HG03442 (cell line): ENCODE results near the gene PPARG.
"Not testable (repeated sequence)": the region's sequence is repeated elsewhere in the genome, so short reads cannot be mapped to it uniquely, and the experiment has no call there.

Source experiments
- ATAC-seq: cut with Tn5 transposase; IDR thresholded peaks from one replicate; pipeline ENCODE4 v1.9.1; 2021; ENCODE audit warnings: mild to moderate bottlenecking, moderate library complexity; ENCODE audit not compliant: unreplicated experiment

Gene PPARG

DNA sequence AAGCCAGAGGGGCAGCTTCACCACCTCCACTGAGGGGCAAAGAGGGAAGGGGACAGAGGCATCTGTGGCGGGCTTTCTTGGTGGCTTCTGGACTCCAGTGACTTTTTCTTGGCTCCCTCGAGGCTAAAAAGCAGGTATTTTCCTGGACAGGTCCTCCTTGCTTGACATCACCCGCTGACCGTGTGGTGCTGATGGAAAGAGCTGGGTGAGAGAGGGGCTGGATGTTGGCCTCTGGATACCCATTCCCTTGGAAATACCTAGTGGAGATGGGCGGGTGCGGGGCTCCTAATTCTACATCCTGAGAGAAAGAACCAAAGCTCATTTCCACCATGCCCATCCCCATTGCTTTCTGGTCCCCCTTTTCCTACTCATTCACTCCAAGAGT is 148.3 kb downstream of the PPARG start:
- no peak for ATAC-seq

DNA sequence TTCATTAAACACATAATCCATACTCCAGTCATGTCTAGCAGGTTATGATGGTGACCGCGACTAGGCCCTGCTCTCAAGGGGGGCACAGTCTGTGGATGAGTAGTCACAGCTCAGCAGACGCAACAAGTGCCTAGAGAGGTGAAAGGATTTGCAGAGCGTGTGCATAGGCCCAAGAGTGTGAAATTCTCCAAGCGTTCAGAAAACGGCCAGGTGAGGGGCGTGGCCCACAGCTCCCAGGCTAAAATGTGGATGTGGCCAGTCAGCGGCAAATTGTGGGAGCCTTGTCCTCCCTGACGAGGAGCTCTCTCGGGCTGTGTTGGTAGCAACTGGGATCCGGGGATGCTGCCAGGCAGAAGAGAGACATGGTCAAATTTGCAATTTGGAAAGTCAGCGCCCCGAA is 149.0 kb downstream of the PPARG start:
- no peak for ATAC-seq

DNA sequence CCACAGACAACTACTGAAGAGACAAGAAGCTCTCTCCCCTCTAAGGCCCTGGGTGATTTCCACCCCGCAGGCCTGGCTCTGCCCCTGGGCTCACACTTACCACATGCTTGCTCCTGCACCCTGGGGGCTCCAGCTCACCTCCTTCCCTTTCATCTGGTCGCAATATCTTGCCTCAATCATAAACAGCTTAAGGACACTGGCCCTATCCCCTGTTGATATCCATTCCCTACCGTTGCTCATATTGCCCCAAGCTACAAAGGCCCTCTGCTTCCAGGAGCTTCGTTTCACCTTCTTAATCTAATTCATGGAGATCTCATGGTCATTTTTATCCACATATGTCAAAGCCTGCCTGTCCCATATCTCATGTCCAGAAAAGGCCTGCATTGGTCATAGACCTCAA is 149.4 kb downstream of the PPARG start:
- ATAC-seq, result no peak

DNA sequence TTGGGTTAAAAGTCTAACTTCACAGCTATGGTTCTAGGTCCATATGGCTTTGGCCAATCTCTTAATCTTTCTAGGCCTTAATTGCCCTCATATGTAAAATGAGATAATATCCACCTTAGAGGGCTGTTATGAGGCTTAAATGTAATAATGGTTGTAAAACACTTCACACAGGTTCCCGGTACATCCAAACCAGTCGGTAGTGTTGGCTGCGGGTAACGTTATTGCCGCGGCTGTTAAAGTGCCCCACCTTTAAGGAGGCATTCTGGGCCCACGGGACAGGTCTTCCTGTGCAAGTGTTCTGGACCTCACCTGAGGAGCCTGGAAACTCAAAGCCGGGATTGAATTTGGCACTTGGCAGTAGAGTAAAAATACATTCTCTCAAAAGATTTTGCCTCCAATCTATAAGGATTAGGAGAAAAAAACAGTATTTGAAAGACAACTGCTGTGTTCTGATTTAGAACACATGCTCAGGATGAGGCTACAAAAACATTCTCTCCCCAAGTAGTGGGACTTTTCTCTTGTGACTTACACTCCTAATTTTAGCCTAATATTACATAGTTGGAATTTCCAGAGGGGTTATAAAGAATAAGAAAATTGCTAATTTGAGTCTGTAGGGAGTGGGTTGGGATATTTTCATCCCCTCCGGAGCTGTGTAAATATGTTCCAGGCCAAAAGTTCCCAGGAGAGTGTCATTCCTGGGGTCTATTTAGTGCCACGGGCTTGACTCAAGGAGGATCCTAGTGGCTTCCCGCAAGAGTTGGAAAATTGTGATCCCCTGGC is 150.5 kb downstream of the PPARG start:
- no peak for ATAC-seq

DNA sequence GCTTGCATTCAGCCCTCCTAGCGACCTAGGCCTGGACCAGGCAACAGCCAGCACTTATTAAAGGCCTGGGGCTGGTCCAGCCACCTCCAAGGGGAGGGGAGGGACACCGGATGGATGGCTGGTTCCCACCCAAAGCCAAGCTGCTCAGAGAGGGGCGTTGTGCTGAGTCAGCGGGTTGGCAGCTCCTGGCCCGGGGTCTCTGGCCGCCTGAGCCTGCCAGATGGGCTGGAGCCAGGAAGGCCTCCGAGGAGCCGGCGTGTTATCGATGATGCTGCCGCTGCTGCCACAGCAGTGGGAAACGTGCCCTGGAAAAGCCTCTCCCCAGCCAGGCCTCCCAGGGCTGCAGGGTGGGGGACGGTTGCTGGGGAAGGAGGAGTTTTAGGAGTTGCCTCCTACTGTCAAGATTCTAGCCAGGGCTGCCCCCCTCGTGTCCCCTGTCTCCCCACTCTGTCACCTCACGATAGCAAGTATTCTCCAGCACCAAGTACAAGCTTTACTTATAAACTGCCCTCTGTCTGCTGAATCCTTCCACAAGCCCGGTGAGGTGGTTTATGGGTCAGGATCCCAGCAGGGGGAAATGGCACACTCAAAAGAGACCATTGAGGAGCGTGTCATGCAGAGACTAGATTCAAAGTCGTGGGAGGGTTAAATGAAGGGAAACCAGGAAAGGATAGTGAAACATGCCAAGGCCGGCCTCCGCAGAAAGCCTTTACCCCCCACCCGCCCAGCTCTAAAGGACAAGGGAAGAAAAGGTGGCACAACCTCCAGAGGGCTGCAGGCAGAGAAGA is 152.3 kb downstream of the PPARG start:
- no peak for ATAC-seq

- ATAC-seq, result no peak
These were observed 154.0 kb downstream of the PPARG start for GRCh38 chr3:12442654-12443501.

DNA sequence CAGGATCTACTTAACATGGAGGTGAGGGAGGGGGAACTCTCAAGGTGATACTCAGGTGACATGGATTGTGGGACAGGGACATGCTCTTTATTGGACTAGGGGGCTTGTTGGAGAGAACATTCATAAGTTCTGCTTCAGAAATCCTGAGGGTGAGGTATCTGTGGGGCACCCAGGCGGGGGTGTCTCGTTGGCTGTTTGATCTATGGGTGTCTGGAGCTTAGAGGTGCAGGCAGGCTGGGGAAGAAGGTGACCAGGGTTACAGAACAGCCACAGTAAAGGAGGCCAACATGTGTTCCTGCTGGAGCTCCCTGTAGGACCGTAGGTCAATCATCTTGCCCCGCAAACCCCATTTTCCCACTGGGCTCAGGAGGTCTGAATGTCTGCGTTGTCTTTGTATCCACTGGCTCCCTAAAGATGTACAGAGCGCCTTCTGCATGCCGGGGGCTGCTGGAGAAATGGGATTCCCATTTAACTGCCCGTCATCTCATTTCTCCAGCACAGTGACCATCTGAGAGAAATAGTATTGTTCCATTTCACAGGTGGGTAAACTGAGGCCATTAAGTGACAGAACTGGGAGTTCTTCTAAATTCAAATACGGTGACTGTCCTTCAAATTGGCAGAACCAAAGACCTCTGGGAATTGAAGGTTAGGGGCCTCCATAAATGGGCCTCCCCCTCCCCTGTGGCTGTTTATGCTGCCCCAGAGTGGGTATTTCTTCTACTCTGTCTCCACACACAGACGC is 155.1 kb downstream of the PPARG start:
- ATAC-seq, result no peak

DNA sequence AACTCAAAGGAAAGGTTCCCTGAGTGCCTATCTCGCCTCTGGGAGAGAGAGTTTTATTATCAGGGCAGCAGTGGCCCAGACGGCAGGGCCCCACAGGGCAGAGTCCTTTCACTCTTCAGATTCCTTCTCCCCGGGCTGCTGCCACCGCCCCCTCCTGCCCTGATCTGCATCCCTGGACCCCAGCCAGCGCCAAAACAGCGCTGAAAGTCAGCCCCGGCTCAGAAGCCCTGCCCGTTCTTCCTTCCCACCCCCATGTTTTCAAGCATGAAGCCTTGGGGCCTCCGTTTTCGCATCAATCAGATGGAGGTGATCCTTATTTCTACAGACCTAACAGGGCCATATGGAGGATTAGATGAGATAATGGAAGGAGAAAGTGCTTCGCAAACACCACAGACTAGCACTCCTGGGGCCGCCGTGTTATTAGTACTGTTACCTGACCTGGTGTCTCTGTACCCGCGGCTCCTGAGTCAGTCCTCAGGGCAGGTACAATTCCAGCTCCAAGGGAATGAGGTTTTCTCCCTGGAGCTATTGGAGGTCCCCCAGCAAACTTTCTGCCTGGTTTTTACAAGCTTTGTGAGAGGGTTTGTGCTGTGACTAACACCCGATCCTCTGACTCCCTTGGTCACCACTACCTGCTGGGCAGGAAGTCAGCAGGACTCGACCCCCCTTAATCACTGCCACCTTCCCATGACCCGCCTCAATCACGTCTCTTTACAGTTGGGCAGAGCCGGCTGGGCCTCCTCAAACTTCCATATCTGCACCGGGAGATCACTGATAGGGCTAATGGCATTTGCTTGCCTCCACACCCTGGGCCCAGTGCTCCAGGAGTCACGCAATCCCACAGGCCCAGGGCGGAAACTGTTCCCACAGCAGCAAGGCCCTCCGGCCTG is 156.0 kb downstream of the PPARG start:
- no peak for ATAC-seq

GRCh38 chr3:12445523-12446240 is 156.8 kb downstream of the PPARG start:
- ATAC-seq, result no peak

DNA sequence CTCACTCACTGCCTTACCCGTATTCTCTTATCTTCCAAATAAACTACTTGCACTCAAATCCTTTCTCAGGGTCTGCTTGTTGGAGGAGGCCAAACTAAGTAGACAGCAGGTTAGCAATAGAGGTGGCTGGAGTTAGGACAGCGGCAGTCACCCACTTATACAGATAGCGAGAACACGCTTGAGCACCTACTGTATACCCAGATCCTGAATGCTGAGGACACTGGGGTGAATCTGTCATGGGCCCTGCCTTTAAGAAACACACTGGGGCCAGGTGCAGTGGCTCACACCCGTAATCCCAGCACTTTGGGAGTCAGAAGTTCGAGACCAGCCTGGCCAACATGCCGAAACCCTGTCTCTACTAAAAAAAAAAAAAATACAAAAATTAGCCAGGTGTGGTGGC is 157.4 kb downstream of the PPARG start:
- no peak for ATAC-seq

DNA sequence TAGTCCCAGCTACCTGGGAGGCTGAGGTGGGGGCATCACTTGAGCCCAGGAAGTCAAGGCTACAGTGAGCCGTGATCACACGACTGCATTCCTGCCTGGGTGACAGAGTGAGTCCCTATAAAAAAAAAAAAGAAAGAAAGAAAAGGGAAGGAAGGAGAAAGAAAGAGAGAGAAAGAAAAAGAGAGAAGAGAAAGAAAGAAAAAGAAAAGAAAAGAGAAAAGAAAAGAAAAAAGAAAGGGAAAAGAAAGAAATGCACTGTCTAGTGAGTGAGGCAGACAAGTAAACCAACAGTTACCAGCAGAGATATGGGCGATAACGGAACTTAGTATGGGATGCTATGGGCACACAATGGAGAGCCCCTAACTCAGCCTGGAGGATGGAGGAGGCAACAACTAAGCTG is 158.2 kb downstream of the PPARG start:
- no peak for ATAC-seq

- ATAC-seq, result not testable (repeated sequence)
These were observed 159.7 kb downstream of the PPARG start for GRCh38 chr3:12448404-12449202.

DNA sequence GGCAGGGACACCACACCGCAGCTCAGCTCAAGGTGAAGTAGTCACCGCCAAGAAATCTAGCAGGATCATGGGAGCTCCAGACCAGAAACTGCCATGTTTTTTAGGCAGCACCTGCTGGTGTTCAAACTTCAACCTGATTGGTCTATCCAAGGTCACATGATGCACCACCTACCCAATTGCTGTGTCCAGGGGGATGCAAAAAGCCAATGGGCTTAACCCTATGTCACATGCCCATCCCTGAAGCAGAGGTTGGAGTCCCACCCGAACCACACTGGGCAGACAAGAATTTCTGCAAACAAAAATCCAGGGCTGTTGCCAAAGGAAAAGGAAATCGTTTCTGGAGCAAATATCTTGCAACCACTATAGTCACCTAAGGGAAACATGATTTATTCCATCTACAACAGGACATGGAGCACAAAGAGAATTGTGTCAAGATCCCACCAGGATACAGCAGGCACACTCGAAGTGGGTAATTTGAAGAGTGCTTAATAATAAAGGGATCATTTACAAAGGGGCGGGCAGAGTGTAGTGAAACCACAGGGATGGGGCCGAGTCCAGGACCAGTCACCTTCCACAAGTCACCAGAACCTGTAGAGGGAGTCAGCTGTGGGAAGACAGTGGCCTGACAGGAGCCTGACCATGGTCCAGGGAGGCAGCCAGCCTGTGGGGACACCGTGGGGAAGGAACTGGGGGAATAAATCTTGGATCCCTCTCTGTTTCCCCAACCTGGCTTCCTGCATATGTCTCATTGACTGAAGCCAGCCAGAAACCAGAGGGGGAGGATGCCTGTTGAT is 161.2 kb downstream of the PPARG start:
- no peak for ATAC-seq

- no peak for ATAC-seq
These were observed 162.6 kb downstream of the PPARG start for GRCh38 chr3:12451481-12451880.

DNA sequence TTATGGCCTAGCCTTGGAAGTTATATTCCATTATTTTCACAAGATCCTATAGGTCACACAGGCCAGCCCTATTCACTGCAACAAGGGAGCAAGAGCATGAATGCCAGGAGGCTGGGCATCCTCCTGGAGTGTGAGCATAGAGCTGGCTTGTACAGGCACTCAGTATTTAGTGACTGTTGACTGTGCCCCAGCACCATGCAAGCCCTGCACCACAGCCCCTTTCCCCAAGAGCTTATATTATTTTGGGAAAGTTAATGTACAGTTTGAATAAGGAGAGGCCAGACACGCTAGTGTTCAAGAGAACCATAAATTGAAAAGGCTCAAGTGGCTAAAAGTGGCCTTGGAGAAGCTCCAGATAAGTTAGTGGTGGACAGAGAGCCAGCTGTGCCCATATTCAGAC is 163.1 kb downstream of the PPARG start:
- no peak for ATAC-seq

- ATAC-seq, result no peak
These were observed 163.8 kb downstream of the PPARG start for GRCh38 chr3:12452361-12453330.
